Stimulated activated CD4-positive, alpha-beta T cell treated with anti-CD3 and anti-CD28 coated beads, TNF-alpha, amount 100 ng/mL, for 1 hour (primary cell): Measurements from ENCODE around the gene ZBTB21.

ENCODE experiments used
- DNase-seq, 3 donors: peaks; one replicate each; pipeline ENCODE4 v3.0.0-alpha.2; 2020; ENCODE audit warnings: low read depth in 3 of 3, low spot score in 1 of 3

Gene ZBTB21

DNA sequence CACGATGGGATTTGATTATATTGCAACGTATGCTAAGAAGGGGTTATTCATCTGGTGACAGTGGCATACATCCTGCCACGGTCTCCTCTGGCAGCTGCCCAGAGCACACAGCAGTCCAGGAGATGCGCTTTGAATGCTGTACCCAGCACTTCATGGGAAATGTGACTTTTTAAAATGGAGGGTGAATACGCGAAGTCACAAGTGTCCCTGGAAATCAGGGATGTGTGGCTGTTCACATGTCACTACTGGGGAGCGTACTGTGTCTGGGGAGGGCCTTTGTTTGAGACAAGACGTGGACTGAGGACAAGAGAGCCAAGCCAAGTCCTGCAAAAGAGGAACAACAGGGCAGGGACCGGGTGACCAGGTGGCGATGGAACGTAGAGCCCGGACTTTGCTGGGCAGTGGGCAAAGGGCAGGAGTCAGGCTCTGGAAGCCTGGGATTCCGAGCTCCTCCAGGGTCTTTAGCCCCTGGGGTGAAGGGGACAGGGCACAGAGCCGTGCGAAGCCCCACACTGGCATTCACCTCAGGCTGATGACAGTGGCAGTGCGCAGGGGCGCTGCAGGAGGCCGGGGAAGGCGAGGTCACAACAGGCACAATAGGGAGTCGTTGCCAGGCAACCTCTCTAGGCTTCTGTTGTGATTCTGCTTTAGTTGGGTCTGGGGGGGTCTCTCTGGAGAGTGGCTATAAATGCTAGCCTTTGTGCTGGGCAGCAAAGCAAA is 11.4 kb upstream of the ZBTB21 start:
- no peak for DNase-seq

GRCh38 chr21:42019706-42020105 is 9.5 kb upstream of the ZBTB21 start:
- no peak for DNase-seq

DNA sequence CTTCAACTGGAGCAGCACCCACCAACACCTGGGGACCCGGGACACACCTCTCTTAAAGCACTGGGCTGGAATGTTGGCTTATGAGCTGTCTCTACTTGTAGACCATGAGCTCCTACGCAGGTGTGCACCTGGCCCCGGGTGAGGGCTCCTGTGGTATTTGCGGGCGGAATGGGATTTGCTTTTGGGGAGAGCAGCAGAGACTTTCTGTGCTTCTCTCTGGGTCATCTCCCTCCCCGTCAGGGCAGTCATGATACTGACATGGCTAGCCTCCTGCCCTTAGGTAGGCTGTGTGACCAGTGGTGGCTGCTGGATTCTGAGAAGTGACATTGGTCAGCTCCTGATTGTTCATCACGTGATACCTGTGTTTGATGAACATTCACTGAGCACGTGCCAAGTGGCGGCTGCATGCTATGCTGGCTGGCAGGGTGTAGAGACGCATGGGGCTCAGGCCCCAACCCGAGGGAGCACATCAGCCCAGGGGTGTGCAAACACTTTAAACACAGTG is 9.0 kb upstream of the ZBTB21 start:
- no peak for DNase-seq

GRCh38 chr21:42017022-42017421 is 6.9 kb upstream of the ZBTB21 start:
- no peak for DNase-seq

- DNase-seq = no peak
Observed at GRCh38 chr21:42016364-42016985, 6.3 kb upstream of the ZBTB21 start.

- no peak for DNase-seq
Observed at GRCh38 chr21:42013931-42014330, 3.8 kb upstream of the ZBTB21 start.

DNA sequence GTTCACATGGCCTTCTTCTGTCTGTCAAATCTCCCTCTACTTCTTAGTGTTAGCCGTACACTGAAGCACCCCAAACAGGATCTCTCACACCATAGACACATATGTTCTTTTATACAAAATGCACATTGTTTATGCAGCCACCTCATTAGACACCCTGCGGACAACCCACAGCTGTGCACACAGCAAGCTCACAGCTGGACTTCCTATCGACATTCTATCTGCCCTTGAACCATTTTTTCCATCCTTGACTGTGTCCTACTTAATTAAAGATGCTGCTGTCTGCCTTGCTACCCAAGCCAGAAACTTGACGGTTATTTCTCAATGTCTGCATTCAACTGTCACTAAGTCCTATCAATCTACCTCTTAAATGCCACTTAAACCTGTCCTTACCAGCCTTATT is 3.2 kb upstream of the ZBTB21 start:
- no peak for DNase-seq

- no peak for DNase-seq
Observed at GRCh38 chr21:42012763-42013329, 2.7 kb upstream of the ZBTB21 start.

DNA sequence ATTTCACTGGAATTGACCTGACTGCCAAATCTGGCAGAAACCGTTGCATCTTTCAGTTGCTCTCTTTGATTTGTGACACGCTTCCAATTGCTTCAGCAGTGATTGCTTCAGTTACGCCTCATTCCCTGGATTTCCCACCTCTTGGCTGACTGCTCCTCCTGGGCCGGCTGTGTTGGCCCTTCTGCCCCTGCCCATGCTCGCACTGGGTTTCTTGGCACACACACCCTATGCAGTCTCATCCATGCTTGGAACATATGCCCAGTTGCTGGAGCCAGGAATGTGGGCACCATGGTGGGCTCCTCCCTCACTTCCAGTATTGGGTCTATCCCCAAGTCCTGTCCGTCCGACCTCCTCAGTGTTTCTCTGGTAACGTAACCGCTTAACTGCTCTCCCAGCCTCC is 2.2 kb upstream of the ZBTB21 start:
- no peak for DNase-seq

DNA sequence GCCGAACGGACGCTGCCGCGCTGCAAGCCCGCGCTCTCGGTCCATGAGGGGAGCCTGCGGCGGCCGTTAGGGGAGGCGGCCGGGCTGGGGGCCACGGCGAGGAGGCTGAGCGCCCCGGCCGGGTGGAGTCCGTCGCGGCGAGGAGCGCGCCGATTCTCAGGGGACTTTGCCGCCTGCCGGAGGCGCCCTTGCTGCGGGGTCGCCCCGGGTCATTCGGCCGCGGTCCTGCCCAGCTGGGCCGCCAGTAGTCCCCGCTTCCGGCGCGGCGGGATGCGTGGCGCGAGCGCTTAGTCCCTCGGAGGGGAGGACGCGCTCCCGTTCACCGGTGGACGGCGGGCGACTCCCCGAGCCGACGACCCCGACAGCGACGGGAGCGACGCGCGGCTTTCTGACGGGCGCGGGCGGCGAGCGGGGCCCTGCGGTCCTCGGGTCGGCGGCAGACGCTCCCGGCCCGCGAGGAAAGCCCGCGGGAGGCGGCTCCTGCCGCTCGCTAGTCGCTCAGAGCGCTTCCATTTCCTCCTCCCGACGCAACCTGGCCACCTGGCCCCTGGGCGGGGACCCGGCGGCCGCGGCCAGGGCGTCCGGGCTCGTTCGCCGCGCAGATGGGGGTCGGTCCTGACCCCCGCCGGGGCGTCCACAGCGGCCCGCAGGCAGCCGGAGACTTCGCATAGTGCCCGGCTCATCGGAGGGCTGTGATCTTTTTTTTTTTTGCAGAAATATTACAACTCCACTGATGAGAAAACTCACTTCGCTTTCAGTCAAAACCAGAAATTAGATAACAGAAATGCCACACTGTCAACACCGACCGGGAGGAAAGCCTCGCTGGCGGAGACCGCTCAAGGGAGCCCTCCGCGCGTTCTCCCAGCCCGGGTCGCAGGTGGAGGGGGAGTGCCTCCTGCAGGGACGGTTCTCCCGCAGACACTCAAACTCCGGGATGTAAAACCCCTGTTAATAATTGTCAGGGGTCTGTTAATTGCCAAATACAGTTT is 641 bp upstream of the ZBTB21 start:
- no peak for DNase-seq

GRCh38 chr21:42009018-42009830 is 936 bp downstream of the ZBTB21 start:
- peak in 2 of 3 donors; percentile 16 to 51 for DNase-seq

- no peak for DNase-seq
Observed at GRCh38 chr21:42007356-42007940, 2.7 kb downstream of the ZBTB21 start.

- no peak for DNase-seq
Observed at GRCh38 chr21:42006765-42007164, 3.4 kb downstream of the ZBTB21 start.

- DNase-seq = no peak
Observed at GRCh38 chr21:42004406-42005199, 5.6 kb downstream of the ZBTB21 start.

DNA sequence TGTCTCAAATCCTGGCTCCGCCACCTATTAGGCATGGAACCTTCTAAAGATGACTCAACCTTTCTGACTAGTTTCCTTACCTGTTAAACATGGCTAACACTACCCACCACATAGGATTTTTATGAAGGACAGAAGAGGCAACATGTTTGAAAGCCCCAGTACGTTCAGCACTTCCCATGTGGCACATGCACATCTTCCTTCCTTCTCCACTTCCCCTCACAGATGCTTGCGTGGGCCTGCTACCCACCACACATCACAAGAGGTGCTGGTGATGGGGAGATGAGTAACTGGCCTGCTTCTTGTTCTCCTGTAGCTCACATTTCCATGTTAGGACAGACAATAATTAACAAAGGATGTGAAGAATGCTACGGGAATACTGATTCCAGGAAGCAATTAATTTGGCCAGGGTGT is 7.1 kb downstream of the ZBTB21 start:
- no peak for DNase-seq

- DNase-seq = peak; percentile 39 to 42 (median 39)
Observed at GRCh38 chr21:42002421-42002958, 7.7 kb downstream of the ZBTB21 start.

DNA sequence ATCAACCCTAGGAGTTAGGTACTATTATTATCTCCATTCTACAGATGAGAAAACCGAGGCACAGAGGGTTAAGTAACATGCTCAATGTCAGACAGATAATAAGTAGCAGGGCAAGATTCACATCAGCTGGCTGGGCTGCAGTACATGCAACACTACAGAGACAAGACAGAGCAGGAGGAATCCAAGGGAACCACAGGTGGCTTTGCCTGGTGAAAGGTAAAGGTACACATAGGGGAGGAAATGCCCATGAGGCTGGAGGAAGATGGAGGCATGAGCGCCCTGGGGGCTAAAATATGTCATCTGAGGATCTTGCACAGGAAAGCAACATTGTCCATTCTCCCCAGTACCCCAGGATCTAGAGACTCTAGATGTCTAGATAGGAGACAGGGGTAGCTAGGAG is 8.4 kb downstream of the ZBTB21 start:
- DNase-seq = no peak

DNA sequence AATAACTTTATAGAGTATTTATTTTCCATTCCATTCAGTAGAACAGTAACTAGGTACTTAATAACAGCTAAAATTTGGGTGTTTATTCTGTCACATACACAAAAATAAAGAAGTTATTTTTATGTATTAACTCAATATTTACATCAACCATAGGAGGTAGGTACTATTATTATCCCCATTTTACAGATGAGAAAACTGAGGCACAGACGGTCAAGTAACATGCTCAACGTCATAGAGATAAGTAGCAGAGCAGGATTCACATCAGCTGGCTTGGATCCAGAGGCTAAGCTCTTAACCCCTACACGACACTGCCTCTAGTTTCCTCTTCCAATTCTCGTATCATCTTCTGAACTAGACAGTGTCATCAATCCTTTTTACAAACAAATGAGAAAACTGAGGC is 9.3 kb downstream of the ZBTB21 start:
- DNase-seq = no peak

GRCh38 chr21:41997657-41998056 is 12.5 kb downstream of the ZBTB21 start:
- no peak for DNase-seq
